NCI-H2227 (cell line): ENCODE results near the gene PNKD.

Experiments
- DNase-seq: peaks from one replicate; lab custom pipeline; 2025; ENCODE audit not compliant: unreplicated experiment; lab: John Stamatoyannopoulos, UW

Gene PNKD

GRCh38 chr2:218368621-218369153, 98.4 kb downstream of the PNKD start:
- DNase-seq: peak; percentile 71

GRCh38 chr2:218369330-218369729, 99.0 kb downstream of the PNKD start:
- peak; percentile 16 for DNase-seq

GRCh38 chr2:218370410-218371063, 100.2 kb downstream of the PNKD start:
- DNase-seq: no peak

GRCh38 chr2:218371983-218372350, 101.6 kb downstream of the PNKD start:
- DNase-seq: no peak

GRCh38 chr2:218374795-218375194, 104.5 kb downstream of the PNKD start:
- DNase-seq: no peak

- no peak for DNase-seq
Observed at GRCh38 chr2:218375212-218375611, 104.9 kb downstream of the PNKD start.

GRCh38 chr2:218378053-218378452, 107.7 kb downstream of the PNKD start:
- no peak for DNase-seq

- no peak for DNase-seq
Observed at GRCh38 chr2:218381916-218382366, 111.6 kb downstream of the PNKD start, which contains the start of gene SLC11A1. SLC11A1 (plus strand) TSS chr2:218382273; CDS start chr2:218382369, 96 bp downstream.

GRCh38 chr2:218382785-218383184, 112.5 kb downstream of the PNKD start:
- no peak for DNase-seq

GRCh38 chr2:218383892-218384519, 113.7 kb downstream of the PNKD start:
- no peak for DNase-seq

GRCh38 chr2:218384975-218385374, 114.7 kb downstream of the PNKD start:
- no peak for DNase-seq

- no peak for DNase-seq
Observed at GRCh38 chr2:218386505-218387368, 116.4 kb downstream of the PNKD start.

GRCh38 chr2:218387369-218388194, 117.3 kb downstream of the PNKD start:
- peak; percentile 79 for DNase-seq

- DNase-seq: no peak
Observed at GRCh38 chr2:218389333-218390150, 119.2 kb downstream of the PNKD start.

- DNase-seq: no peak
Observed at GRCh38 chr2:218391202-218391601, 120.9 kb downstream of the PNKD start.

GRCh38 chr2:218392459-218392858, 122.1 kb downstream of the PNKD start:
- no peak for DNase-seq

- DNase-seq: no peak
Observed at GRCh38 chr2:218392891-218393462, 122.7 kb downstream of the PNKD start.

- DNase-seq: no peak
Observed at GRCh38 chr2:218393750-218394290, 123.5 kb downstream of the PNKD start.
